ENCODE data around the gene LDB1. TPM values are rescaled to one million over a fixed set of nuclear protein-coding genes. Genes with fewer than 3 reads are reported as not detected.

LDB1 gene
- total RNA-seq, 1 experiment from 2014 or later, result 34.4 TPM

DNA sequence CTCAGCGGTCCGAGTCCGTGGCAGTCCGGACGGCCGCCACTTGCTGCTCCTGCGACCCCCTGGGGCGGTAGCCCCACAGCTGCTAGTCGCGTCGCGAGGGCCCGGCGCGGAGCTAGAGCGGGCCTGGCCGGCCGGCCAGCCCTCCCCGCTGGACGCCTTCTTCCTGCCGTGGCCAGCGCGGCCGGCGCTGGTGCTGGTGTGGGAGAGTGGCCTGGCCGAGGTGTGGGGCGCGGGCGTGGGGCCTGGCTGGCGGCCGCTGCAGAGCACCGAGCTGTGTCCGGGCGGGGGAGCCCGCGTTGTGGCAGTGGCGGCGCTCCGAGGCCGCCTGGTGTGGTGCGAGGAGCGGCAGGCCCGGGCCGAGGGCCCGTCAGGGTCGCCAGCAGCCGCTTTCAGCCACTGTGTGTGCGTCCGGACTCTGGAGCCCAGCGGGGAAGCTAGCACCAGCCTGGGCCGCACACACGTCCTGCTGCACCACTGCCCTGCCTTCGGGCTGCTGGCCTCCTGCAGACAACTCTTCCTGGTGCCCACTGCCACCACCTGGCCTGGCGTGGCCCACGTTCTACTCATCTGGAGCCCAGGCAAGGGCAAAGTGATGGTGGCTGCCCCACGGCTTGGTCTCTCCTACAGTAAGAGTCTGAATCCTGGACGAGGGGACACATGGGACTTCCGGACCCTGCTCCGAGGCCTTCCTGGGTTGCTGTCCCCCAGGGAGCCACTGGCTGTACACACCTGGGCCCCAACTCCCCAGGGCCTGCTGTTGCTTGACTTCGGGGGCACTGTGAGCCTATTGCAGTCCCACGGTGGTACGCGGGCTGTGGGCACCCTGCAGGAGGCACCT is 54.4 kb downstream of the LDB1 start:
- DNase-seq (ENCODE audit: low read depth), result no peak

- peak; percentile 93 for DNase-seq (ENCODE audit: low read depth)
Observed at GRCh38 chr10:102064868-102065560, 55.2 kb downstream of the LDB1 start, which contains the start of gene HPS6. HPS6 (plus strand) TSS chr10:102065349; CDS start chr10:102065475, 126 bp downstream.

GRCh38 chr10:102064503-102064867 is 55.7 kb downstream of the LDB1 start:
- no peak for DNase-seq (ENCODE audit: low read depth)

DNA sequence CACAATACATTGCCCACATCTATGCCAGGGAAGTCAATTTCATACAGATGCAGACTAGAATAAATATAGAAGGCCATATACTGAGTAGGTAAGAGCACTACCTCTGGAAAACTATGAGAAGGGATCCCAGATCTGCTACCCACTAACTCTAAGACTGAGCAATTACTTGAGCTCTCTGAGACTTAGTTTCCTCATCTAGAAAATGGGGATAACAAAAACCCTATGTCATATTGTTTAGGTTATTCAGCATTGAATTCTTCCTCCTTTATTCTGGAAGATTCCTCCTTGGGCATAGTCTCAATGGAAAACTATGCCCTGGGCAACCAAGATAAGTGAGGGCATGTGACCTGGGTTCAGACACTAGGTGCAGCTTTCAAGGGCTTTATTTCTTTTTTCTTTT is 60.2 kb downstream of the LDB1 start:
- DNase-seq (ENCODE audit: low read depth), result no peak

Small RNAs within 50 kb of the gene (small RNA-seq; reads per million reads assigned to genes)
- gene AL500527.1 (not detected), gene AL500527.2 (not detected)

Other genes starting within 250 kb of the LDB1 start
- 6.2 and 6.6 TPM in 2 replicates for gene ARMH3, start 64.2 kb downstream of the LDB1 start, total RNA-seq (2014; rRNA removed; shearing (Covaris generic))
- gene HPS6, start 55.0 kb downstream of the LDB1 start, total RNA-seq (2014; rRNA removed; shearing (Covaris generic)), result 37.6 and 38.5 TPM in 2 replicates
- gene PPRC1, start 12.7 kb upstream of the LDB1 start, total RNA-seq (2014; rRNA removed; shearing (Covaris generic)), result 31.8 and 38.3 TPM in 2 replicates
- gene NOLC1, start 32.0 kb upstream of the LDB1 start, total RNA-seq (2014; rRNA removed; shearing (Covaris generic)), result 95.2 and 119 TPM in 2 replicates
- not detected in 2 replicates for gene ELOVL3, start 105.9 kb upstream of the LDB1 start, total RNA-seq (2014; rRNA removed; shearing (Covaris generic))
- not detected in 2 replicates for gene PITX3, start 121.1 kb upstream of the LDB1 start, total RNA-seq (2014; rRNA removed; shearing (Covaris generic))
- 20.8 and 27.6 TPM in 2 replicates for gene GBF1, start 125.2 kb upstream of the LDB1 start, total RNA-seq (2014; rRNA removed; shearing (Covaris generic))

All from HT1080 (cell line).